ENCODE data around the gene UBIAD1.

Gene UBIAD1

GRCh38 chr1:11272832-11273594, at the start of gene UBIAD1:
Gene UBIAD1 (plus strand): TSS chr1:11273198. CDS start chr1:11273532, 334 bp downstream.
- peak; percentile 78 for DNase-seq

DNA sequence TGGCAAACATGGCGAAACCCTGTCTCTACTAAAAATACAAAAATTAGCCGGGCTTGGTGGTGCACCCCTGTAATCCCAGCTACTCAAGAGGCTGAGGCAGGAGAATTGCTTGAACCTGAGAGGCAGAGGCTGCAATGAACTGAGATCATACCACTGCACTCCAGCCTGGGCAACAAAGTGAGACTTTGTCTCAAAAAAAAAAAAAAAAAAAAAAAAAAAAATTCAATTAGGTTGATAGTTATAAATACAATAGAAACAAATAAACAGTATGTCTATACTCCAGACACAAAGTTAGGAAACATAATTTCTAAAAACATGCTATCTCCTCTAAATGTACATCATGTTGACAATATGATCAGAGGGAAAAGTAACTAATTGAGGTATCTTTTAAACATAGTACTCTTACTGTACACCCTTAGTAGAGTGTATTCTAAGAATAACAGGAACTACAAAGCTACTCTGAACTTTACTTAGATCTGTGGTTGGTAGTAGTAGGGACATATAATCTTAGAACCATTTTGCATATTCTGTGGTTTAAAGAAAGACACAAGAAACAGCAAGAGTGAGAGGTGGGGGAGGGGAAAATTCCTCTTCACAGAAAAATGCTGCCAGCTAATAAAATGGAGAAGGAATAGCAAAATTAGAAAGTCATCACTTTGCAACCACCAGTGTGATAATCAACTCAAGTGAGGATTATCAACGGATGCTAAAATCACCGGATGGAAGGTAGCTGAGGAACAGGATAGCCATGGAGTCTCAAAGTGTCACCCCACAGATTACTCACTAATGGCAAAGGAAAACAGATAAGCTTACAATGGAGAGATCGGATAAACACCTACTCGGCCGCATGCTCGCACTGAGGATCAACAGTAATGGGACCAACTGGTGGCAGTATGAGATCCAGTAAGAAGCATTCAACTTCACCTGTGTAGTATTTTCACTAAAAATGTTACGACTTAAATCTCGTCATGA, 45.6 kb upstream of the UBIAD1 start:
- no peak for DNase-seq

DNA sequence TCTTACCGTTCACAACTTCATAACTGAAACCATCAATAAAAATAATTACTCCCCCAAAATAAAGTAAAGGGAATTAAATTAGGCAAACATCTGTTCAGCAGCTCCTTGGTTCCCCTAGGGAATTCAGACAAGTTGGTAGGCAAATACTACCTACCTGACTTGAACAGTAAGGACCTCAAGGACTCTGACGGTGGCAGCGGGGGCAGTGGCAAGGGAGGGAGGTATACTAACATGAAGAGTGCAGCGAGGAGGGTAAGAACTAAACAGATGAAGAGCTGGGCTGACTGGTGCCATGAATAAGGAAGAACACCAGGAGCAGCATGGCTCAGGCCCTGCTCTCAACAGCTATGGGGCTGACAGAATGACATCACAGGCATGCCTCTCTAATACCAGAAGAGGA, 43.8 kb upstream of the UBIAD1 start:
- no peak for DNase-seq

DNA sequence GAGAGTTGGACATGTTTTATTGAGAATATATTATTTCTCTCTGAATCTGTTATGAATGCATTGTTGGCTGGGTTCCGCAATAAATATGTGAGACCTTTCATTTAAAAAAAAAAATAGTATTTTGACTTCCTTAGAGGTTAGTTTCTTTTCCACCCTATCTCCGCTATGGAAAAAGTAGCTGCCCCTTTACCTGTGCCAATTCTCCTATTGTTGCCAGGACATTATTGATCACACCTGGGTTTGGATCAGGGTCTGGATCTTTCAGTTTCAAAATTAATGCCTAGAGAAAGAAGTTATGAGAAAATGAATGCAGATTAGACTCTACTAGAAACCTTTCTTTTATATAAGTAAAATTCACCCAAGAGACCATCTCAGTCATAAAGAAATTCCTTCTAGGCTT, 39.8 kb upstream of the UBIAD1 start:
- no peak for DNase-seq

GRCh38 chr1:11237356-11237755, 35.6 kb upstream of the UBIAD1 start:
- DNase-seq, result no peak

- no peak for DNase-seq
Observed at GRCh38 chr1:11238311-11238710, 34.7 kb upstream of the UBIAD1 start.

DNA sequence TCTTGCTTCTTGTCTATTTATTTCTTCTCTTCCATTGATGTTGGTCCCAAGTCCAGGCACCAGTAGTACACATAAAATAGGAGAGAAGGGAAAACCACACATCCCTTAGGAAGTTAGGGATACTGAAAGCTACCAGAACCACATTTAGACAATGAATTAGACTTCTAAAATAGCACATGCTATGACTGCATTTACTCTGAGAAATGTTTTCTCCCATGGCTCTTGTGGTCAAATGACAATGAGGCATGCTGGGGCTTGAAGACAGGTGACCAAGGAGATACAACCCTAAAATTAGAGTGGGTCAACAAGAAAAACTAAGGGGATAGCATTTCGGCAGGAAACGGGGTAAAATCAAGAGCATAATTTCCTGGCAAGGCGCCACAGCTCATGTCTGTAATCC, 27.8 kb upstream of the UBIAD1 start:
- no peak for DNase-seq

DNA sequence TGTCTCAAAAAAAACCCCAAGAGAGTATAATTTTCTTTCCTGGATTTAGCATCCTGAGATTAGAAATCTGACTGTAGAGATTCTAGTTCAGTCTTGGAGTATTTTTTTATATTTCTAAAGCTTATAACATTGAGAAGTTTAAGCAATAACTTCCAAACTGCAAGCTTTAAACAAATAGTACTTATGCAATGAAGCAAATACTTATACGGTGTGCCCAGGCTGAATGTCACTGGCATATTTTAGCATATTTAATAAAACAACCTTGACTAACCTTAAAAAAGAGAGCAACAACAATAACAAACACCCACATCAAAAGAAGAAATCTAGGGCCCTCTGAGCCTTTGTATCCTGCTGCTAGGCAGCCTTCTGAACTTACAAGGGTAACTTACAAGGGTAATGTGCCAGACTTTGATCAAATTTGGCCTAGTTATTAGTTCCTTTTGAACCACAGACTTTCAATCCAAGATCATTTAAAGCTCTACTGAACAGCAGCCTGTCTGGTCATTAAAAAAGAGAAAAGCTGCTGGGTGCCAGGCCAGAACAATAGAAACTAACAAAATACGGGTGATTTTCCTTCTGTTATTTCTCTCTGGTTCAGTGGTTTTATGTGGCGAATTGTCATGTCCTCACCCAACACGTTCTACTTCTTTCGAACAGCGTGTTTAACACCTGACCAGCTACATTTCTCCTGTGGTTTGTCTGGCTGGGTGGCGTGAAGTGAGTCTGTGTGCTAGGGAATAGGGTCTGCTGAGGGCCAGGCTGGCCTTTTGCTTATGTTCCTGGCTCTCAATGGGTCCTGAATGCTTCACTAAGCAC, 26.9 kb upstream of the UBIAD1 start:
- no peak for DNase-seq

GRCh38 chr1:11248169-11248568, 24.8 kb upstream of the UBIAD1 start:
- DNase-seq, result no peak

- DNase-seq, result no peak
Observed at GRCh38 chr1:11252538-11252937, 20.5 kb upstream of the UBIAD1 start.

DNA sequence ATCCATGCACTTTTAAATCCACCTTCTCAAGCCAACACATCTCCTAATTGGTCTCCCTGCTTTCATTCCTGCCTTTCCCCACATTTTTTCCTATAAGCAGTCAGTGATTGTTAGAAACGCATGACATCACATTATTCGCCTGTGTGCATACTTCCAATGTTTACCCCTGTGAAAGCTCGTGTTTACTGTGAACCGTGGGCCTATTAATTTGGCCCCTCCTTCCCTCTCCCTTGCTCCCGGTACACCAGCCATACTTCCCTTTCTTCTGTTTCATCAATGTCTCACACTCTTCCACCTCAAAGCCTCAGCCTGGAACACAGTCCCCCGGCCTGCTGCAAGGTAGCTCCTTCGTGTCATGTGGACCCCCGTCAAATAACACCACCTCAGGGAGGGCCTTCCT, 19.8 kb upstream of the UBIAD1 start:
- DNase-seq, result no peak

DNA sequence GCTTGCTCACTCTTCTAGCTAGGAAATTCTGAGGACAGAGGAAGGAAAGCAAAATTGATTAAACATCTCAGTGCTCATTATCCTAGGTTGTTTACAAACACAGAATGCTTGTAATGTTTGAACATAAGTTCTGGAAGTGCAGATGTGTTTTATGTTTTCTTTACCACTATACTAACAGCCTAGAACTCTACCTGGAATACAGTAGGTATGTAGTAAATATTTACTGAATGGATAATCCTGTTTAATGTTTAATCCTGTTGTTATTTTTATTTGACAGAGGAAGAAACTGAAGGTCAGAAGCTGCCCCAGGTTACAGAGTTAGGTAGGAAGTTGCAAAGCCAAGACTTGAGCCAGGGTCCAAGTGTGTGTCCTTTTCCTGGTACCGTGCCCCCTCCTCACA, 16.7 kb upstream of the UBIAD1 start:
- no peak for DNase-seq

DNA sequence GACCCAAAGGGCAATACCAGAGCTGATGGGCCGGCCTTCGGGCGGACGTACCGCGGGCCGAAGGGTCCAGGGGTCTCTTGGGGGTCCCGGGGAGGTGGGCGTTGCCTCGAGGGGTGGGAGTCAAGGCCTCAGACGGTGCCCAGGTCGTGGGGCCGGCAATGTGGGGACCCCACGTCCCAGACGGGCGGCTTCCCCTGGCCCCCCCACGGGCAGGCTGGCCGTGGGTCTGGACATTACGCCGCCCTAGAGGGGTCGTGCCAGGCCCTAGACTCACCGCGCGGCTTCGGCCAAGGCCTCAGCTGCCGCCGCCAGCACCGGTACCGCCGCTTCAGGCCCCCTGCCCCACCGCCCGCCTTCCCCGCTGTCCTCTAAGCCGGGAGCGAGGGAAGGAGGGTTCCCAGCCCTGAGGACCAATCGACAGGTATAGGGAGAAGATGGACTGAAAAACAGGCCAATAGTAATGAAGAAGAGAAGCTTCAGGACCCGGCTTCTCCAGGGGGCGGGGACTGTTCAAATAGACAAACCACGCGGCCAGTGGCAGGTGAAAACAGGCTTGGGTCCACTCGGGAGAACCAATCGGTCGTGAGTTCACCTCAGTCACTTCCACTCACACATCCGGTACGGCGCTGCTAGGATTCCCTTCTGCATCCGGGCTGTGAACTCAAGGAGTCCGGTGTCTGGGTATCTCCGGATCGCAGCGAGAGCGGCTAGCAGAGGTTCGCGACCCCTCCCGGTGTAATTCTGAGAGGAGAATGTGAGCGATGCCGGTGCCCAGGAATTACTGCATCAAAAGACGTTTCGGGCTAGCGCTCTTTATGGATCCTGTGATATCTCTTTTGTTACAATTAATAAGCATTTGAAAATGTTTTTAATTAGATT, 10.6 kb upstream of the UBIAD1 start, which contains the start of gene MTOR:
TSS of gene MTOR (minus strand) at position 381 of the 879 bp plus-strand sequence. CDS start 3,142 bp downstream, outside the sequence.
- DNase-seq, result peak; percentile 99

GRCh38 chr1:11266268-11267074, 6.5 kb upstream of the UBIAD1 start:
- DNase-seq, result no peak

GRCh38 chr1:11267350-11268337, 5.4 kb upstream of the UBIAD1 start:
- peak; percentile 7 for DNase-seq

DNA sequence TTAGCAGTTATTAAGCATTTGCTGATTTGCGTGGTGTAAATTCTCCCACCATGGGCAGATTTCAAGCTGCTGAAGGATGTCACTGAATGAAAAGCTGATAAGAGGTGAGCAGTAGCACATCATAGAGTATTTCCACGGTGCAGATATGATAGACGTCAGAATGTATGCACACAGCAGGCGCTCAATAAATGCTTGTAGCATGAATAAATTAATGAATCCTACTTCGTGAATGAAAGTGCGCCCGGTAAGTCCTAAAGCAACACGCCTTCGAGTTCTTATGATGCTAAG, 510 bp upstream of the UBIAD1 start:
- DNase-seq, result no peak

DNA sequence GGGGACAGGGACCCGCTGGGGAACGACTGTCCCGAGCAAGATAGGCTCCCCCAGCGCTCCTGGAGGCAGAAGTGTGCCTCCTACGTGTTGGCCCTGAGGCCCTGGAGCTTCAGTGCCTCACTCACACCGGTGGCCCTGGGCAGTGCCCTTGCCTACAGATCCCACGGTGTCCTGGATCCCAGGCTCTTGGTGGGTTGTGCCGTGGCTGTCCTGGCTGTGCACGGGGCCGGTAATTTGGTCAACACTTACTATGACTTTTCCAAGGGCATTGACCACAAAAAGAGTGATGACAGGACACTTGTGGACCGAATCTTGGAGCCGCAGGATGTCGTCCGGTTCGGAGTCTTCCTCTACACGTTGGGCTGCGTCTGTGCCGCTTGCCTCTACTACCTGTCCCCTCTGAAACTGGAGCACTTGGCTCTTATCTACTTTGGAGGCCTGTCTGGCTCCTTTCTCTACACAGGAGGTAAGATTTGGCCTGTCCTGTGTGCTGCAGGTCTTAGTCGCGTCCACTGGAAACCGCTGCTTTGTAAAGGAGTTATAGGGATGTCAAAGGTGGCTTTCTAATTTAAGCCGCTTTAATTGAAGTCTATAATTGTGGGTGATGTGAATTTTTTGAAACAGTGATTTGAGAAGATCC, 717 bp downstream of the UBIAD1 start:
- DNase-seq, result no peak

- DNase-seq, result no peak
Observed at GRCh38 chr1:11279152-11279551, 6.2 kb downstream of the UBIAD1 start.

- DNase-seq, result no peak
Observed at GRCh38 chr1:11279630-11280029, 6.6 kb downstream of the UBIAD1 start.

Measured in kidney glomerular epithelial cell (primary cell).